NB4 (cell line): Measurements from ENCODE around the gene BOK.

Source experiments
- DNase-seq: peaks from one replicate; pipeline ENCODE4 v3.0.0; 2010; ENCODE audit warnings: low read depth
- H3K4me3 ChIP-seq: one replicate; pipeline ENCODE4 v1.5.1; 2011; ENCODE audit warnings: mild to moderate bottlenecking, low read depth, low read length, moderate library complexity
- CTCF ChIP-seq: IDR thresholded peaks from one replicate; pipeline ENCODE4 v1.5.1; 2012; ENCODE audit warnings: low read depth, low read length
- MAX ChIP-seq: IDR thresholded peaks from 2 replicates; pipeline ENCODE4 v1.6.1; 2011; ENCODE audit warnings: low read depth, low read length
- MYC ChIP-seq: IDR thresholded peaks from 2 replicates; pipeline ENCODE4 v1.6.1; 2011; ENCODE audit warnings: low read depth, low read length
- POLR2A ChIP-seq: IDR thresholded peaks from 2 replicates; pipeline ENCODE4 v1.6.1; 2011; ENCODE audit warnings: mild to moderate bottlenecking; ENCODE audit not compliant: insufficient read length; ENCODE audit errors: extremely low read depth

BOK gene

DNA sequence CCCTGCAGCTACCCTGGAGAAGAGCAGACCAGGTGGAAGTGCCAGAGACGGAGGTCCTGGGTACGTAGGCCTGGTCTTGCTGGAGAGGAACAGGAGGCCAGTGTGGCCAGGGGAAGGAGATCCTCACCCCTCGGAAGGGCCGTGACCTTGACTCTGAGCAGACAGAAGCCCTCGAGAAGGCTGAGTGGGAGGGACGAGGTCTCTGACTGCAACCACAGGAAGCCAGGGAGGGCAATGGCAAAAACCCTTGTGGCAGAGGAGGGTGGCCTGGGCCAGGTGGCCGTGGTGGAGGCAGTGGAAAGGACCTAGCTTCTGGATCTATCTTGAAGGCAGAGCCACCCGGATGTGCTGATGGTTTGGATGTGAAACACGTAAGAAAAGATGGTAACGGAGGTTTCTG is 50.3 kb downstream of the BOK start:
- TF ChIP-seq CTCF: no peak
- no peak for TF ChIP-seq MAX
- TF ChIP-seq POLR2A: no peak
- no peak for TF ChIP-seq MYC
- DNase-seq: peak; percentile 61
- no peak overlapping the region for H3K4me3 ChIP-seq

GRCh38 chr2:241609859-241610793 is 51.6 kb downstream of the BOK start:
- TF ChIP-seq MYC (no peak), MAX (peak; percentile 45; the same call in 1 of the 2 replicates), POLR2A (peak; percentile 32), CTCF (peak; percentile 56)
- H3K4me3 ChIP-seq: no peak overlapping the region
- peak; percentile 96 for DNase-seq

DNA sequence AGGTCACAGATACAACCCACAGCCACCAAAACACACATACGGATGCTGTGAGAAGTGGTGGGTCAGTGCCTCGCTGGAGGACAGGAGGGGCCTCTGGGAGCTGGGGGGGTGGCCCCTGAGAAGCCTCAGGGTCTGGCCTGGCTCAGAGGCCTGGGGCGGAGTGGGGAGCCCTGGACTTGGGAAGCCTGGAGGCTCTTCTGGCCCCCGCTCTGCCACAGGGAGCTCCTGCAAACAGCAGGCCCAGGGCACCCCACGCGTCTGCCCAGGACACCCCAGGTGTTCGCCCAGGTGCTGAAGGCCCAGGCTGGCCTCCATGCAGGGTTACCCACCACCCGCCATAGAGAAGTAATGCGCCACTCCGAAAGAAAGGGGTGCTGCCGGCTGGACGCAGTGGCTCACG is 52.5 kb downstream of the BOK start:
- DNase-seq: no peak
- TF ChIP-seq MAX (no peak), POLR2A (no peak)
- H3K4me3 ChIP-seq: no peak overlapping the region

- H3K4me3 ChIP-seq: no peak overlapping the region
- no peak for TF ChIP-seq CTCF
- TF ChIP-seq POLR2A: no peak
- no peak for TF ChIP-seq MAX
- no peak for TF ChIP-seq MYC
- no peak for DNase-seq
These were observed 53.8 kb downstream of the BOK start for GRCh38 chr2:241612156-241613016.

DNA sequence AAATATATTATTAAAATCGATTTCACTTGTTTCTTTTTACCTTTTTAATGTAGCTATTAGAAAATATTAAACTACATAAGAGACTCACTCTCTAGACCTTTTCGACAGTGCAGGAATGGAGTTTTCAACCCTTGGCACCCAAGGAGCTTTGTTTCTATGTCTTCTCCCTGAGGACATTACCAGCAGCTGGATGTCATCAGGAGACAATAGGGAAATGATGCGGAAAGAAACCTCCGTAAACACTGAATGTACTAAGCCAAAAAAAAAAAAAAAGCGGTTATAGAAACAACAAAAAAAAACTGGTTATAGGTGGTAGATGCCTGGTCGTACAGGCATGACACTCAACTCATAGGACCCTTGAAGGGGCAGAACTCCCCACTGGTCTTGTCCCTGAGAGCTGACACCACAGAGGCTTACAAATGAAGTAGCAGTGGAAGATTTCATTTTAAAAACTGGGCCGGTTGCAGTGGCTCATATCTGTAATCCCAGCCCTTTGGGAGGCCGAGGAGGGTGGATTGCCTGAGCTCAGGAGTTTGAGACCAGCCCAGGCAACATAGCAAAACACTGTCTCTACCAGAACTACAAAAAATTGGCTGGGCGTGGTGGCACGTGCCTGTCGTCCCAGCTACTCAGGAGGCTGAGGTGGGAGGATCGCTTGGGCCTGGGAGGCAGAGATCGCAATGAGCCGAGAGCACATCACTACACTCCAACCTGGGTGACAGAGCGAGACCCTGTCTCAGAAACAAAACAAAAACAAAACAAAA is 54.7 kb downstream of the BOK start:
- no peak for DNase-seq
- no peak overlapping the region for H3K4me3 ChIP-seq

DNA sequence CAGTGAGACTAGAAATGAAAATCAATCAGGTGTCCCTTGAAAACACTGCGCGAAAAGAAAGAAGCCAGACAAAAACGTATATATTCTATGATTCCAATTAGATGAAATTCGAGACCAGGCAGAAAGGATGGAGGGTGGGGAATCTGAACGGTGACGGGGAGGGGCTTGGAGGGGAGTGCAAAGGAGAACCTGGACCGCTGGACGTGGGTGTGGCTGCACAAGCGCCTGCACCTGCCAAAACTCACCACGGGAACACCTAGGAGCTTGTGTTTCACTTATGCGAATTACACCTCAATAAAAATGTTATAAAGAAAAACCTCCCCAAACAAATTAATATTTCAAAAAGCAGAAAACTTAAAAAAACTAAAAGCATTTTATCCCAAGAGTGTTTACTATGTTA is 56.5 kb downstream of the BOK start:
- H3K4me3 ChIP-seq: no peak overlapping the region
- DNase-seq: no peak
- TF ChIP-seq MYC: no peak
- TF ChIP-seq MAX: no peak
- TF ChIP-seq CTCF: no peak
- no peak for TF ChIP-seq POLR2A

More for the DNA sequence above, 54.7 kb downstream of the BOK start:
- no peak for TF ChIP-seq POLR2A
- no peak for TF ChIP-seq MYC
